GM18505 (cell line): ENCODE measurements around the gene VAMP5.

Experiments
- ATAC-seq: cut with Tn5 transposase; IDR thresholded peaks from one replicate; pipeline ENCODE4 v1.9.1; 2021; ENCODE audit not compliant: unreplicated experiment
- POLR2A ChIP-seq: IDR thresholded peaks from 4 replicates; pipeline ENCODE4 v1.6.1; 2011; ENCODE audit warnings: borderline replicate concordance; ENCODE audit not compliant: insufficient read depth, insufficient read length; ENCODE audit errors: extremely low read depth

Gene VAMP5

GRCh38 chr2:85635011-85635410, 50.8 kb downstream of the VAMP5 start:
- no peak for ATAC-seq
- TF ChIP-seq POLR2A: no peak

DNA sequence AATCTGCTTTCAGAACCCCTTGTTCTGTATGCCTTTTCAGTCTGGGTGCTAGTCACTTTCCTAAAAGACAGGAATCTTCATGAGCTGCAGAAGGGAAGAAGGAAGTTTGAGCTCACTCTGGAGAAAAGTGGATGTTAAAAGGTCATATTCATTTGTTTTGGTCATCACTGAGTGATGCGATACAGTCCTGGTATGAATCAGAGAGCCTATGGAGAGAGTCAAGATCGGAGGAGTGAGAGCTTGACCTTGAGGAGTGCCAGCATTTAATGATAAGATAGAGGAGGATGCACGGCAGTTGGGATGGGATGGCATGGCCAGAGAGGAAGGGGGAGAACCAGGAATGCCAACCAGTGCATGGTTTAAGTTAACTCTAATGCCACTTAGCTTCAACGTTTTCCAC, 51.4 kb downstream of the VAMP5 start:
- no peak for TF ChIP-seq POLR2A
- ATAC-seq: no peak

GRCh38 chr2:85642725-85643124, 58.5 kb downstream of the VAMP5 start:
- no peak for TF ChIP-seq POLR2A
- no peak for ATAC-seq
